ENCODE results near the gene PPM1N. TPM values are rescaled to one million over a fixed set of nuclear protein-coding genes. Genes with fewer than 3 reads are reported as not detected.
A peak's percentile ranks its signal among the peaks of the same experiment; 100 is the strongest.

PPM1N gene
- total and polyA plus RNA-seq, 2 of the 4 experiments (the other 2 are of a cell fraction): 0.90 to 1.6 TPM

DNA sequence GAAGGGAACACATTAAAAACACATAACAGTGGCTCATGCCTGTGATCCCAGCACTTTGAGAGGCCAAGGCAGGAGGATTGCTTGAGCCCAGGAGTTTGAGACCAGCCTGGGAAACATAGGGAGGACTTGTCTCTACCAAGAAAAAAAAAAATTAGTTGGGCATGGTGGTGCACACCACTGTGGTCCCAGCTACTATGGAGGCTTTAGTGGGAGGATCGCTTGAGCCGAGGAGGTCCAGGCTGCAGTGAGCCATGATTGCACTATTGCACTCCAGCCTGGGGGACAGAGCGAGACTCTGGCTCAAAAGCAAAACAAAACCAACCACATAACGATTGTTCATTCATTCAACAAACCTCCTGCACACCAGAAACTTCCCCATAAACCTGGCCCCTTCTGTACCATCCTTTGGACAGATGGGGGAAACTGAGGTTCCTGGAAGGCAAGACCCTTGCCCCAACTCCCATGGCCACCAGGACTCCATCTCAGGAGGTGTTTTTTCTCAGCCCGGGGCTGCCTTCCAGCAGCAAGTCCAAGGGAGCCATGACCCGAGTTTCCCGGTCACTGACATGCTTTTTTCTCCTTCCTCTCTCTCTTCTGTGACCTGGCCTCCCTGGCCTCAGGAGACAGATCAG is 26.2 kb upstream of the PPM1N start:
- CTCF ChIA-PET: interaction anchor here (0.5 to 1.8 kb wide), 2 partner anchors 15 to 33 kb away, joined by 3 to 7 read pairs; no protein-coding TSS in a partner anchor
- WGBS, 2 experiments (ENCODE audit: extremely low coverage in 2 of 2, insufficient read length in 1 of 2): no CpG with 5 or more reads among the region's 7 CpGs
- H3K9ac ChIP-seq (ENCODE audit: low read depth, low read length): no peak overlapping the region
- TF ChIP-seq MXI1 (IDR thresholded peaks at IDR 0.05; ENCODE audit: borderline replicate concordance, low read depth, low read length) (no peak), RAD21 (IDR thresholded peaks at IDR 0.05; ENCODE audit: low read length) (no peak), CEBPB (IDR thresholded peaks at IDR 0.05; ENCODE audit: low read depth, low read length) (no peak), RCOR1 (IDR thresholded peaks at IDR 0.05; ENCODE audit: insufficient replicate concordance, low read length) (no peak), SMC3 (IDR thresholded peaks at IDR 0.05; ENCODE audit: low read depth, low read length) (no peak), FOS (IDR thresholded peaks at IDR 0.05; ENCODE audit: low read depth, low read length) (no peak), BHLHE40 (IDR thresholded peaks at IDR 0.05; ENCODE audit: low read depth, low read length) (no peak), NFE2L2 (IDR thresholded peaks at IDR 0.05; ENCODE audit: low read depth, low read length) (no peak), RFX5 (IDR thresholded peaks at IDR 0.05; ENCODE audit: low read depth, low read length) (no peak), CHD1 (IDR thresholded peaks at IDR 0.05; ENCODE audit: low read depth, low read length) (no peak), MAZ (IDR thresholded peaks at IDR 0.05; ENCODE audit: borderline replicate concordance, low read depth, low read length) (no peak), MAFK (IDR thresholded peaks at IDR 0.05; ENCODE audit: low read depth, low read length) (no peak)
- TF ChIP-seq, protein P1, sequence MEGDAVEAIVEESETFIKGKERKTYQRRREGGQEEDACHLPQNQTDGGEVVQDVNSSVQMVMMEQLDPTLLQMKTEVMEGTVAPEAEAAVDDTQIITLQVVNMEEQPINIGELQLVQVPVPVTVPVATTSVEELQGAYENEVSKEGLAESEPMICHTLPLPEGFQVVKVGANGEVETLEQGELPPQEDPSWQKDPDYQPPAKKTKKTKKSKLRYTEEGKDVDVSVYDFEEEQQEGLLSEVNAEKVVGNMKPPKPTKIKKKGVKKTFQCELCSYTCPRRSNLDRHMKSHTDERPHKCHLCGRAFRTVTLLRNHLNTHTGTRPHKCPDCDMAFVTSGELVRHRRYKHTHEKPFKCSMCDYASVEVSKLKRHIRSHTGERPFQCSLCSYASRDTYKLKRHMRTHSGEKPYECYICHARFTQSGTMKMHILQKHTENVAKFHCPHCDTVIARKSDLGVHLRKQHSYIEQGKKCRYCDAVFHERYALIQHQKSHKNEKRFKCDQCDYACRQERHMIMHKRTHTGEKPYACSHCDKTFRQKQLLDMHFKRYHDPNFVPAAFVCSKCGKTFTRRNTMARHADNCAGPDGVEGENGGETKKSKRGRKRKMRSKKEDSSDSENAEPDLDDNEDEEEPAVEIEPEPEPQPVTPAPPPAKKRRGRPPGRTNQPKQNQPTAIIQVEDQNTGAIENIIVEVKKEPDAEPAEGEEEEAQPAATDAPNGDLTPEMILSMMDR (conservative IDR thresholded peaks at IDR 0.05; ENCODE audit: low read depth, low read length): no peak
- TF ChIP-seq, protein P2, sequence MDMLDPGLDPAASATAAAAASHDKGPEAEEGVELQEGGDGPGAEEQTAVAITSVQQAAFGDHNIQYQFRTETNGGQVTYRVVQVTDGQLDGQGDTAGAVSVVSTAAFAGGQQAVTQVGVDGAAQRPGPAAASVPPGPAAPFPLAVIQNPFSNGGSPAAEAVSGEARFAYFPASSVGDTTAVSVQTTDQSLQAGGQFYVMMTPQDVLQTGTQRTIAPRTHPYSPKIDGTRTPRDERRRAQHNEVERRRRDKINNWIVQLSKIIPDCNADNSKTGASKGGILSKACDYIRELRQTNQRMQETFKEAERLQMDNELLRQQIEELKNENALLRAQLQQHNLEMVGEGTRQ (IDR thresholded peaks at IDR 0.05; ENCODE audit: low read depth, low read length): no peak
- TF ChIP-seq, protein P3, sequence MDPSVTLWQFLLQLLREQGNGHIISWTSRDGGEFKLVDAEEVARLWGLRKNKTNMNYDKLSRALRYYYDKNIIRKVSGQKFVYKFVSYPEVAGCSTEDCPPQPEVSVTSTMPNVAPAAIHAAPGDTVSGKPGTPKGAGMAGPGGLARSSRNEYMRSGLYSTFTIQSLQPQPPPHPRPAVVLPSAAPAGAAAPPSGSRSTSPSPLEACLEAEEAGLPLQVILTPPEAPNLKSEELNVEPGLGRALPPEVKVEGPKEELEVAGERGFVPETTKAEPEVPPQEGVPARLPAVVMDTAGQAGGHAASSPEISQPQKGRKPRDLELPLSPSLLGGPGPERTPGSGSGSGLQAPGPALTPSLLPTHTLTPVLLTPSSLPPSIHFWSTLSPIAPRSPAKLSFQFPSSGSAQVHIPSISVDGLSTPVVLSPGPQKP (IDR thresholded peaks at IDR 0.05; ENCODE audit: borderline replicate concordance, low read depth, low read length): no peak

More for the DNA sequence above, 26.2 kb upstream of the PPM1N start:
- Histone ChIP-seq H3K4me1 (ENCODE audit: control insufficient read depth, insufficient read depth, low read length) (peaks cover 13% of the 10 kb centered on the region), H3K23ac (ENCODE audit: low read depth, low read length) (no peak overlapping the region; the same call in 1 of the 2 replicates), H3K4me3 (ENCODE audit: insufficient read depth, low read depth, low read length) (no peak overlapping the region), H3K56ac (ENCODE audit: extremely low read depth, insufficient read depth, low read length) (no peak overlapping the region), H2AK9ac (replicated peaks; ENCODE audit: low read depth, low read length, poor library complexity) (peak overlapping the region; percentile 38), H3K9me3 (ENCODE audit: control insufficient read depth, insufficient read depth, low read length) (no peaks in the 10 kb centered on the region), H3K27me3 (ENCODE audit: control insufficient read depth, insufficient read depth, low read length) (no peaks in the 10 kb centered on the region), H3K79me1 (ENCODE audit: low read depth in 1 of 2, low read length in 2 of 2) (peaks cover 0 to 31% of the 10 kb centered on the region in 2 experiments; a peak in 3 of 4 replicates), H3K4ac (ENCODE audit: low read depth, low read length) (0 out of 2 replicates have a peak overlapping the region, but pooled peaks have one; percentile 36), H3K14ac (replicated peaks; ENCODE audit: low read depth, low read length) (no peak overlapping the region), H2AFZ (replicated peaks; ENCODE audit: low read length, poor library complexity) (peak overlapping the region; percentile 80), H3K4me2 (ENCODE audit: low read depth, low read length) (peak overlapping the region; percentile 6; the same call in 1 of the 2 replicates), H3K18ac (ENCODE audit: low read depth, low read length) (no peak overlapping the region), H3K36me3 (ENCODE audit: control insufficient read depth, insufficient read depth, low read length) (no peaks in the 10 kb centered on the region), H4K91ac (ENCODE audit: insufficient read depth, low read depth, low read length) (no peak overlapping the region; the same call in 1 of the 2 replicates), H2BK15ac (ENCODE audit: low read depth, low read length) (no peak overlapping the region), H2AK5ac (ENCODE audit: low read depth, low read length) (no peak overlapping the region), H2BK120ac (ENCODE audit: low read depth, low read length) (no peak overlapping the region), H3K27ac (ENCODE audit: insufficient read depth, low read length) (no peak overlapping the region), H4K5ac (ENCODE audit: low read depth, low read length) (no peak overlapping the region), H2BK20ac (ENCODE audit: low read depth, low read length) (no peak overlapping the region), H4K8ac (ENCODE audit: low read depth in 2 of 2, low read length in 2 of 2) (peak overlapping the region in 1 of 2 experiments; percentile 64; a peak in 3 of 4 replicates), H2BK5ac (ENCODE audit: low read depth, low read length, poor library complexity, severe bottlenecking) (no peak overlapping the region), H4K20me1 (ENCODE audit: insufficient read depth, low read length) (peaks cover 14% of the 10 kb centered on the region; the same call in 1 of the 2 replicates), H3K9me1 (ENCODE audit: insufficient read depth, low read length) (peaks cover 3% of the 10 kb centered on the region; the same call in 1 of the 2 replicates)
- BruUV-seq (replicated peaks): no TSS peak
- DNase-seq (no peak), ATAC-seq (ENCODE audit: low read depth) (no peak)
- in situ Hi-C loops (cut with MboI; ENCODE audit: low sequenced_read_pairs) (no loop called here), intact Hi-C loops (cut with micrococcal nuclease) (no loop called here), dilution Hi-C loops (cut with HindIII; ENCODE audit: low sequenced_read_pairs, unreplicated experiment) (no loop called here)
- POLR2A ChIA-PET (ENCODE audit: unreplicated experiment): no interaction called here
